Liver (tissue), 9 donors: Measurements from ENCODE around the gene ITPK1. TPM values are rescaled to one million over a fixed set of nuclear protein-coding genes. Genes with fewer than 3 reads are reported as not detected.
"Not testable (repeated sequence)": the region's sequence is repeated elsewhere in the genome, so short reads cannot be mapped to it uniquely, and the experiment has no call there.

Source experiments
- DNase-seq: peaks from one replicate; pipeline ENCODE4 v3.0.0-alpha.2; 2017; ENCODE audit warnings: low spot score
- H3K27ac ChIP-seq, 2 donors: one replicate each; pipeline ENCODE4 v1.7.0; 2013; ENCODE audit warnings: inconsistent platforms in 2 of 2, low read length in 2 of 2, control low read depth in 1 of 2, low read depth in 1 of 2, mild to moderate bottlenecking in 1 of 2
- H3K27me3 ChIP-seq, 4 donors: one replicate each; pipeline versions ENCODE4 v1.6.1 to v1.7.0; 2013; ENCODE audit warnings: low read length in 3 of 4, inconsistent platforms in 1 of 4, mild to moderate bottlenecking in 1 of 4, moderate library complexity in 1 of 4; ENCODE audit not compliant: control insufficient read depth in 4 of 4, insufficient read depth in 4 of 4
- H3K36me3 ChIP-seq, 4 donors: one replicate each; pipeline versions ENCODE4 v1.6.1 to v1.7.0; 2013; ENCODE audit warnings: low read length in 3 of 4, mild to moderate bottlenecking in 3 of 4, low read depth in 1 of 4, moderate library complexity in 1 of 4; ENCODE audit not compliant: control insufficient read depth in 4 of 4, insufficient read depth in 3 of 4
- H3K4me1 ChIP-seq, 4 donors: one replicate each; pipeline versions ENCODE4 v1.6.1 to v1.7.0; 2013; ENCODE audit warnings: low read length in 3 of 4, mild to moderate bottlenecking in 3 of 4, moderate library complexity in 1 of 4; ENCODE audit not compliant: control insufficient read depth in 4 of 4, insufficient read depth in 4 of 4
- H3K4me3 ChIP-seq, 3 donors: one replicate each; pipeline versions ENCODE4 v1.6.1 to v1.7.0; 2013; ENCODE audit warnings: low read length in 3 of 3, control low read depth in 1 of 3, low read depth in 1 of 3, mild to moderate bottlenecking in 1 of 3
- H3K9ac ChIP-seq, 2 donors: one replicate each; pipeline ENCODE4 v1.7.0; 2013; ENCODE audit warnings: low read length in 2 of 2, mild to moderate bottlenecking in 2 of 2, moderate library complexity in 2 of 2, control low read depth in 1 of 2, low read depth in 1 of 2
- H3K9me3 ChIP-seq, 4 donors: one replicate each; pipeline versions ENCODE4 v1.6.1 to v1.7.0; 2013; ENCODE audit warnings: low read length in 3 of 4; ENCODE audit not compliant: control insufficient read depth in 4 of 4
- CTCF ChIP-seq: fragments of 150-350 bp; IDR thresholded peaks from 2 replicates; pipeline ENCODE4 v1.5.1; 2017; ENCODE audit warnings: improper control_type of control experiment, low read depth, low read length; ENCODE audit not compliant: missing input control
- HNF4A ChIP-seq, 2 donors: conservative IDR thresholded peaks; 2 replicates each; pipeline ENCODE4 v1.6.1; 2016; ENCODE audit warnings: antibody characterized with exemption in 2 of 2, mild to moderate bottlenecking in 2 of 2
- HNF4G ChIP-seq: IDR thresholded peaks from 2 replicates; pipeline ENCODE4 v1.6.1; 2016; ENCODE audit warnings: antibody characterized with exemption
- JUND ChIP-seq, 2 donors: IDR thresholded peaks; 2 replicates each; pipeline ENCODE4 v1.6.1; 2016; ENCODE audit warnings: antibody characterized with exemption in 2 of 2
- MAX ChIP-seq: IDR thresholded peaks from 2 replicates; pipeline ENCODE4 v1.6.1; 2016; ENCODE audit warnings: antibody characterized with exemption
- NR2F2 ChIP-seq: IDR thresholded peaks from 2 replicates; pipeline ENCODE4 v1.6.1; 2016; ENCODE audit warnings: antibody characterized with exemption
- RAD21 ChIP-seq, 2 donors: IDR thresholded peaks; 2 replicates each; pipeline ENCODE4 v1.6.1; 2016; ENCODE audit warnings: antibody characterized with exemption in 2 of 2, mild to moderate bottlenecking in 2 of 2
- REST ChIP-seq: IDR thresholded peaks from 2 replicates; pipeline ENCODE4 v1.6.1; 2016; ENCODE audit warnings: antibody characterized with exemption, mild to moderate bottlenecking
- SP1 ChIP-seq: IDR thresholded peaks from 2 replicates; pipeline ENCODE4 v1.6.1; 2018; ENCODE audit warnings: antibody characterized with exemption, mild to moderate bottlenecking
- TAF1 ChIP-seq: conservative IDR thresholded peaks from 2 replicates; pipeline ENCODE4 v1.6.1; 2016; ENCODE audit warnings: antibody characterized with exemption, mild to moderate bottlenecking
- YY1 ChIP-seq: IDR thresholded peaks from 2 replicates; pipeline ENCODE4 v1.6.1; 2016; ENCODE audit warnings: antibody characterized with exemption, mild to moderate bottlenecking
- ZBTB33 ChIP-seq: IDR thresholded peaks from 2 replicates; pipeline ENCODE4 v1.6.1; 2016; ENCODE audit warnings: antibody characterized with exemption
- WGBS: extraction: QIAGEN DNeasy Blood & Tissue Kit; methylation state at CpG from one replicate; pipeline ENCODE4 v1.1.7; 2013; 5-methylcytosine and 5-hydroxymethylcytosine counted together
- polyA plus RNA-seq, 2 donors: library from polyadenylated mRNA; stranded (reverse) in 1 of 2; unstranded in 1 of 2; fragments of 200-250 nt in 1 of 2; fragments of >200 nt in 1 of 2; fragmentation: Nextera tagmentation in 1 of 2; extraction: Ambion mirVana in 1 of 2; gene quantifications; one replicate each; pipeline versions ENCODE4 v1.2.1 to v1.2.3, GENCODE V29; 2013 to 2015
- total RNA-seq, 2 donors: library from RNA; depleted of rRNA; stranded (reverse); fragments of >200 nt; gene quantifications; one replicate each; pipeline ENCODE4 v1.2.3, GENCODE V29; 2014
- donor health status: healthy.
- donor health status: healthy.
- donor health status: healthy.
- donor health status: healthy.
- donor health status: healthy.

ITPK1 gene
- total and polyA plus RNA-seq, 4 donors: 9.0 to 41.2 (median 20.4) TPM

- Histone ChIP-seq H3K9me3 (no peaks in the 10 kb centered on the region), H3K27ac (peak overlapping the region; percentile 69 to 85), H3K4me1 (peaks cover 2 to 42% (median 26%) of the 10 kb centered on the region in 4 donors), H3K36me3 (no peaks in the 10 kb centered on the region), H3K4me3 (peak overlapping the region; percentile 72 to 80 (median 76)), H3K27me3 (no peaks in the 10 kb centered on the region), H3K9ac (peak overlapping the region in 1 of 2 donors; percentile 58)
- DNase-seq: no peak
- no peak for TF ChIP-seq TAF1
- TF ChIP-seq JUND (IDR thresholded peaks at IDR 0.05): peak in 1 of 2 donors; percentile 8
- peak; percentile 20 for TF ChIP-seq REST
- 29% methylated on average over 8 of the region's 8 CpGs for WGBS
Observed at GRCh38 chr14:93113678-93114067, 2.1 kb downstream of the ITPK1 start.

- H3K9me3 ChIP-seq: no peaks in the 10 kb centered on the region
- peaks cover 2 to 46% (median 27%) of the 10 kb centered on the region in 4 donors for H3K4me1 ChIP-seq
- no peaks in the 10 kb centered on the region for H3K27me3 ChIP-seq
- 12% methylated on average over 15 of the region's 15 CpGs for WGBS
- peak; percentile 84 for DNase-seq
- peak overlapping the region; percentile 69 to 85 for H3K27ac ChIP-seq
- peak overlapping the region; percentile 3 to 72 (median 14) for H3K4me3 ChIP-seq
- H3K9ac ChIP-seq: peak overlapping the region; percentile 52 to 58
- H3K36me3 ChIP-seq: no peaks in the 10 kb centered on the region
- TF ChIP-seq MAX: no peak
- TF ChIP-seq RAD21 (IDR thresholded peaks at IDR 0.05): peak; percentile 77 to 82
- TF ChIP-seq NR2F2: peak; percentile 40
- TF ChIP-seq JUND (IDR thresholded peaks at IDR 0.05): peak; percentile 14 to 15
- TF ChIP-seq HNF4A (conservative IDR thresholded peaks at IDR 0.05): peak; percentile 15 to 48
- TF ChIP-seq YY1: no peak
- TF ChIP-seq CTCF: peak; percentile 83
- TF ChIP-seq HNF4G: no peak
- no peak for TF ChIP-seq SP1
- no peak for TF ChIP-seq ZBTB33
- TF ChIP-seq REST: peak; percentile 61
Observed at GRCh38 chr14:93112891-93113677, 2.6 kb downstream of the ITPK1 start.

- WGBS: 84% methylated on average over 8 of the region's 8 CpGs
- H3K27me3 ChIP-seq, H3K4me3 ChIP-seq, H3K9me3 ChIP-seq, H3K9ac ChIP-seq, H3K27ac ChIP-seq, DNase-seq, H3K36me3 ChIP-seq: not testable (repeated sequence)
- H3K4me1 ChIP-seq: peaks cover 9 to 58% (median 40%) of the 10 kb centered on the region in 4 donors
Observed at GRCh38 chr14:93111541-93111940, 4.2 kb downstream of the ITPK1 start.
